Measurements from ENCODE around the gene RPL28.
A peak's percentile ranks its signal among the peaks of the same experiment; 100 is the strongest.

RPL28 gene

GRCh38 chr19:55385724-55386492 is at the start of gene RPL28:
Gene RPL28, plus strand, starts transcription at chr19:55385932. Its CDS starts 426 bp downstream, at chr19:55386358.
- DNase-seq, result peak; percentile 99

GRCh38 chr19:55336101-55336500 is 49.6 kb upstream of the RPL28 start:
- no peak for DNase-seq

- DNase-seq, result peak; percentile 100
Measured at GRCh38 chr19:55339105-55339888, 46.4 kb upstream of the RPL28 start, which contains the start of gene KMT5C. Gene KMT5C, plus strand, starts transcription at chr19:55339876. Its CDS starts 2,061 bp downstream, at chr19:55341937.

- DNase-seq, result peak; percentile 37
Measured at GRCh38 chr19:55339889-55340783, 45.6 kb upstream of the RPL28 start.

GRCh38 chr19:55340784-55341147 is 45.0 kb upstream of the RPL28 start:
- DNase-seq, result peak; percentile 23

- peak; percentile 78 for DNase-seq
Measured at GRCh38 chr19:55341171-55341588, 44.6 kb upstream of the RPL28 start.

- no peak for DNase-seq
Measured at GRCh38 chr19:55341595-55342531, 43.9 kb upstream of the RPL28 start.

- peak; percentile 53 for DNase-seq
Measured at GRCh38 chr19:55344444-55344843, 41.3 kb upstream of the RPL28 start.

- DNase-seq, result no peak
Measured at GRCh38 chr19:55345101-55345817, 40.5 kb upstream of the RPL28 start.

GRCh38 chr19:55345818-55346724 is 39.7 kb upstream of the RPL28 start:
- peak; percentile 79 for DNase-seq

GRCh38 chr19:55346725-55347441 is 38.8 kb upstream of the RPL28 start:
- no peak for DNase-seq

GRCh38 chr19:55347442-55348009 is 38.2 kb upstream of the RPL28 start:
- DNase-seq, result no peak

- DNase-seq, result no peak
Measured at GRCh38 chr19:55348317-55349034, 37.3 kb upstream of the RPL28 start.

GRCh38 chr19:55350620-55351315 is 35.0 kb upstream of the RPL28 start:
- DNase-seq, result no peak

- DNase-seq, result no peak
Measured at GRCh38 chr19:55352040-55352439, 33.7 kb upstream of the RPL28 start.

GRCh38 chr19:55352549-55353145 is 33.1 kb upstream of the RPL28 start:
- DNase-seq, result no peak

GRCh38 chr19:55353356-55353802 is 32.4 kb upstream of the RPL28 start:
- no peak for DNase-seq

Data from hematopoietic multipotent progenitor cell treated with erythropoietin and hydrocortisone succinate and interleukin-3 and kit ligand, for 8 days (in vitro differentiated cells).